GM18907 (cell line): ENCODE results near the gene TGM6.

ENCODE experiments used
- ATAC-seq: cut with Tn5 transposase; IDR thresholded peaks from one replicate; pipeline ENCODE4 v1.9.1; 2021; ENCODE audit warnings: mild to moderate bottlenecking, moderate library complexity; ENCODE audit not compliant: unreplicated experiment

Gene TGM6

DNA sequence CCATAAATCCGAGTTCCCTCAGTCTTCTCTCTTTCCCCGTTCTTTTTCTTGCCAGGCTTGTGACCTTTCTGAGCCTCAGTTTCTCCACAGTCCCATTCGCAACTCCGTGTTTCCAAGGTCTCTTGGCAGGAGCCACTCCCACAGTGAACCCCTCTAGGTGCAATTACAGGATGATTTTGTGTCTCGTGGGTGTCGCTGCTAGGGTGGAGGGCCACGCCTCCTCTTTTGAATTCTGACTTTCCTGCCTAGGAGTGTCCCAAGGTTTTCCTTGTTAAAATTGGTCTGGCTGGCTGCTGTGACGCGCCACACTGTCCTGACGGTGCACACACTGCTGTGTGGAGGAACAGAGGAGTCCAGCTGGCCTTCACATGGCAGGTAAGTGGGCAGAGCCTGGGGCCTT, at the start of gene TGM6:
TGM6 (plus strand) TSS at position 301 of the 400 bp plus-strand sequence; CDS start at position 369, 68 bp downstream.
- ATAC-seq = no peak

DNA sequence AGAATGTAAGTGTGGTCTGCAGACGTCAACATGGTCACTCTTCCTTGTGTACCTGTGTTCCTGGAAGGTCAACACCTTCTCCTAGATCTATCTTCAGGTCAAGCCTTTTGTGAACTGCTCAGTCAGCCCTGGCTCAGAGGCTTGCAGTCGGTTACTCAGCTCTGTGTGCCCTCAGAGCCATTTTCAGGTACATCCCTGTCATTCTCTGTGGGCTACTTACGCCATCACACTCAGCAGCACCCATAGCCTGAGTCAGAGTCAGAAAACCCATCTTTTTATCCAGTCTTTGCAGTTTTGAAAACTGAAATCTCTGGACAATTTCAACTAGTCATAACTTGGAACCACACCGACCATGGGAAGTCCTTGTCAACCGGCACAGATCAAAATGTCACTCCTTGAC, 49.6 kb upstream of the TGM6 start:
- ATAC-seq = no peak

DNA sequence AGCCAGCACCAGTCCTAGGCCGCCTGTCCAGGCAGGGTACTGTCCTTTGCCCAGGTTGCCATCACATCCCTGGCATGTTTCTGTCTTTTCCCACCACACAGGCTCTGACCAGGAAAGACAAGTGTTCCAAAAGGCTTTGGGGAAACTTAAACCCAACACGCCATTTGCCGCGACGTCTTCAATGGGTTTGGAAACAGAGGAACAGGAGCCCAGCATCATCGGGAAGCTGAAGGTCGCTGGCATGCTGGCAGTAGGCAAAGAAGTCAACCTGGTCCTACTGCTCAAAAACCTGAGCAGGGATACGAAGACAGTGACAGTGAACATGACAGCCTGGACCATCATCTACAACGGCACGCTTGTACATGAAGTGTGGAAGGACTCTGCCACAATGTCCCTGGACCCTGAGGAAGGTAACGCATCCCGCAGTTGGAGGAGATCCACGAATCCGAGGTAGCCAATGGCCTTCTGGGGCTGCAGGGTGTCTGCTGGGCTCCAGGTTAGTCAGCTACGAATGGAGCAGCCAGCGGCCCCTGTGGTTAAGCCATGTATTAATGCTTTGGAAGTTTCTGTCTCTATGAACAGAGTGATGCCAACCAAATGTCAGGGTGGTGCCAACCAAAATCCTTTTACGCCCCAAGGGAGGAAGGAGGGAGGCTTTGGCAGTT, 48.7 kb upstream of the TGM6 start:
- ATAC-seq = no peak

DNA sequence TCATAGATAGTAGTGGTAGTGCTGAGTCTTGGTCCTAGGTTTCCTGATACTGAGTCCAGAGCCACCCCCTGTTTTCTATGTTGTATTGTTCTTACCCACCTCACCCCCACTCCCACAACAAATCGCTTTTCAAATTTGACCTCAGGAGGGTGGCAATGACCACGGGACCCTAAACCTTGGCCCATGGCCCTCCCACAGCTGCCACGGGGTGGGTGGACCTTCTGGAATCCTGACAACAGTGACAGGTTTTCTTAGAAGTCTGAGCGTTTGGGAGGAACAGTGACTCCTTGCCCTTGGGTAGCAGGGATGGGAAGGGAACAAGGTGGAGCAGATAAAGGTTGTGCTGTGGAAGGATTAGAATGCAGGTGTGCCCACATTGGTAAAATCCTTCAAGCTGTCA, 48.0 kb upstream of the TGM6 start:
- no peak for ATAC-seq

DNA sequence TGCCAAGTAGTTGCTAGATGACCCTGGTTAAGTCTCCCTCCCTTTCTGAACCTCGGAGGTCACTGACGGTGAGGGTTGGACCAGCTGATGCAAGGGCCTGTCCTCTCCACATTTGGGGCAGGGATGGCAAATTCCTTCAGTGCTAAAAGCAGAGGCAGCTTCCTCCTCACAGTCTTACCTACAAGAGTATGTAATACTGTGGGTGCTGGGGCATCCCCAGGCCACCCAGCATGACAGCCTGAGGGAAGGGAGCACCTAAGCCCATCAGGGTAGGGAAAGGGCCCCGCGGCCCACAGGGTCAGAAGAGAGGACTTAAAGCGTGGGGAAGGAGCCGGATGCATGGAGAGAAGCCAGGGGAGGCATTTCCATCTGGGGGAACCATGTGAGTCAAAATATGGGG, 46.9 kb upstream of the TGM6 start:
- ATAC-seq = no peak

DNA sequence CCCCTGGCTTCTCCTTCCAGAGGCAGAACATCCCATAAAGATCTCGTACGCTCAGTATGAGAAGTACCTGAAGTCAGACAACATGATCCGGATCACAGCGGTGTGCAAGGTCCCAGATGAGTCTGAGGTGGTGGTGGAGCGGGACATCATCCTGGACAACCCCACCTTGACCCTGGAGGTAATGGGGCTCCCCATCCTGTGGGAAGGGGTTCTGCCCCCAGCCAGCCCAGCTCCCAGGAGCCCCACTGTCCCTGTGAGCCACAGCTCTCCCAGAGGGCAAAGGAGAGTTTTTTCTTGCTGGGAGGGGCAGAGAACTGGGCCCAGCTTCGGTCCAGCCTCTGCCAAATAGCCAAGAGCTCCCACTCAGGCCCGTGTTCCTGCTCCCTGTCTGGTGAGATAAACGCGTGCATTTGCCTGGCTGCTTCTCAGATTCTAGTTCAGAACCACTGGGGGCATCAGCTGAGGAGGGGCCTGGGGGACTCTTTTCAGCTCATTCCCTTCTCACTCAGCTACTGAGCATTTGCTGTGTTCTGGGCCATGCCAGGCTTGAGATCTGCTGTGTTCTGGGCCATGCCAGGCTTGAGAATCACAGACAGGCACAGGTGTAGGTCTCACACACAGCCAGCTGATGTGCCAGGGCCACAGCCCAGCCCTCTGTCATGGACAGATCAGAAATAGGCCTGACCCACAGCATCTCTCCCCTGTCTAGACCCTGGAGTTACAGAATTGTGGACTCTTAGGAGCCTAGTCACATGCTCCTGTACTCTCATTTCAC, 45.4 kb upstream of the TGM6 start:
- ATAC-seq = no peak

DNA sequence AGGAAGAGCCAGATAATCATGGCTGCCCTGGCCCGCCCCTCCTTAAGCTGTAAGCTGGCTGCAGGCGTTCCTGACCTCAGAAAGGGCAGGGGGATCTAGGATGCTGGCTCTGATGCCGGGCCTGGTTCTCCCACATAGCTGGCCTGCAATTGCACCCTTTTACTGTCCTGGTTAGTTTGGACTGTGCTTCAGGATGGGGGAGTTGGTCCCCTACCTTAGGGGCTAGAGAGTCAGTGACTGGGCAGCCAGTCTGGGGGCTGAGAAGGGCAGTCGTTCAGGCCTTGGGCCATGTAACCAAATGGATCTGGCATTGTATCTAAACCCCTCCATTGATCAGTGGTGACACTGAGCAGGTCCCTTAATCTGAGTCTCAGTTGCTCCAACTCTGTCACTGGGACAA, 44.2 kb upstream of the TGM6 start:
- ATAC-seq = no peak

DNA sequence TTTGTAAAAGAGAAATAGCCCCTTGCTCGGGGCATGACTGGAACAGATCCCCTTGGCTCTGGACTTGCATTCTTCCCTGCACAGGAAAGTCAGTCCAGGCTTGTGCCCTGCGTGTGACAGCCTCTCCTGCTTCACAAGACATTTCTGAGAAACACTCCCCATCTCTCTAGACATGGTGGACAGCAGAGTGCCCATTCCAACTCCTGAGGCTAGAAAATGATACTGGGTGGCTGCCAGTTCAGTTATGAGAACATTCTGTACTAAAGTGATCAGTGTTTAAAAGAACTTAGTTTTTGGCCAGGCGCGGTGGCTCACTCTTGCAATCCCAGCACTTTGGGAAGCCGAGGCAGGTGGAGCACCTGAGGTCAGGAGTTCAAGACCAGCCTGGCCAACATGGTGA, 43.6 kb upstream of the TGM6 start:
- no peak for ATAC-seq

DNA sequence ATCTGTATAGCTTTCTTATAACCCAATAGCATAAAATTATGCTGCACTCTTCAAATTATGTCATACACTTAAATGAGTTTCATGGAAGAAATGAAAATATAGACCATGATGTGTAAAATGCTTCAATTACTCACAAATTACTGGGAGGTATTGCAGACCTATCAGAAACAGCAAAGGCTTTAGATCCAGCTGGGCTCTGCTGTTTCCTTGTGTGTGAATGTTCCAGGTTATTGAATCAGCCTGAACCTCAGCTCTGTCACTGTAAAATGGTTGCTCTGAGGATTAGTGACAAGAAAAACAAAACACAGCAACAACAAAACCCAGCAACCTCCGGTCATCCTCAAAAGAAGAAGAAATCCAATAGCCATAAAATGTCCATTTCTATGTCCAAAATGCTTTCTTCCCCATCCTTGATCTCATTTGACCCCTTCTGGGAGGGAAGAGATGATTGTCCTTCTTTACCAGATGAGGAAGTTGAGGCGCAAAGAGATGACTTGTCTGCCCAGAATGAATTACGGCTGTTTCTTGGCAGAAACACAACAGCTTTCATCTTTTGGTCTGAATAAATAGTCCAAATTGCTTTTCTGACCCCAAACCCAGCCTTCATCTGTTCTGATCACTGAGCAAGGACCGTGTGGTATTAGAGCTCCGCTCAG, 42.2 kb upstream of the TGM6 start:
- no peak for ATAC-seq

DNA sequence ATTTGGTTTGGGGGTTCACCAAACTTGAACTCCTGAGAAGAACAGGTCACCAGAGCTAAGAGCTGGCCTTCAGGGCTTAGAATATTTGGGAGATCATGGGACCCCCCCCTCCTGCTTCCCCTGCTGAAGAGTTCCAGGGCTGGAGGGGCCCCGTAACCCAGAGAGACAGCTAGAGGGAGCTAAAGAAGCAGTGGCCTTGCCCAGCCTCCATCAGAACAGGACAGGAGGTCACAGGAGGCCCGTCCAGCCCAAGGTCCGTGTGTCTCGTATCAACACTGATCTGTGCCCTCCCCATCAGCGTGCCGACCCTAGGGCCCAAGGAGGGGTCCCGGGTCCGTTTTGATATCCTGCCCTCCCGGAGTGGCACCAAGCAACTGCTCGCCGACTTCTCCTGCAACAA, 40.6 kb upstream of the TGM6 start:
- ATAC-seq = no peak

DNA sequence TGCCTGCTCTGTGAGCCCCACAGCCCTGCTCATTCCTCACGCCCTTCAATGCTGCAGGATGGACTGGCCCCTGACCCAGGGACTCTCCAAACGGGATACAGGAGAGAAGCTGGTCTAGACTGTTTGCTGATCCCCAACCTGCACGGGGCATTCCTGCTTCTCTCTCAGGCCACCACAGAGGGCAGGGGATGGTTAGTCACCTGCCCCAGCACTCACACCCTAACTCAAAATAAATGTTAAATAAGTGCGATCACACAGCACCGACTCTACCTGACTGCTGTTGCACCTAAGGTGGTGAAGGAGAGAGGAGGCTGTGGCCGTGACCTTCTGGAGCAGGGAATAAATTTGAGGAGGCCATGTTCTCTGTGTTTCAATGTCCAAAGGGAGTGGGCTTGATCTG, 39.9 kb upstream of the TGM6 start:
- ATAC-seq = no peak

DNA sequence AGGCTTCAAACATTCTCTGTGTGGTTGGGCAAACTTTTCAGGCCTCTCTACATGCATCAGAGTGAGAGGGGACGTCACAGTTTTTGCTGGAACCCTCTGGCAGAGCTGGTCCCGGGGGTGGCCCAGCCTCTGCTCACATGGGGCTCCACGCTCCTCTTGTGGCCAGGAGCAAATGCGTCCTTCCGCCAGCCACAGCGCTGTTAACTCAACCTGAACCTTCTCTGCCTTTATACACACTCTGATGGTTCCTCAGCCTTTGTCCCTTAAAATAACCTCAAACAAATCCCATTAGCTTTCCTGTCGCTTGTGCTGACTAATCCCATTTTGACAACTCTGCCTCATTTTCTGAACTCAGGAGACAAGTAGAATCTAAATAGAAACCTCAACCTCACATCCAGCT, 39.4 kb upstream of the TGM6 start:
- no peak for ATAC-seq

DNA sequence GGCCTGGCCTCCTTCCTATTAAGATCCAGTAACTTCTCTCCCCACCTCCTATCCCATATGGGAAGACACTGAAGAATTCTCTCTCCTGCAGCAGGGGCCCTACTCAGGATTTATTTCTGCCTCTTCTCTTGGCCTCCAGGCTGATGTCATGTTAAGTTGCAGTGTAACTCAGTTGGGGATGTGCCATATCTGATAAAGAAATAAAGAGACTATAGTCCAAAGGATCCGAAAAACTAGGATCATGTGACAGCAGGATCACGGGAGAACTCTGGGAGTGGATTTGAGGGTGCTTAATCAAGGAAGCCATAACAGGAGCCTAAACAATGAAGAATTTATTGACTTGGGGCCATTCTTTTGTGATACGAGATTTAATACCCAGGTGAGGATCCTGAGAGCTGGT, 38.5 kb upstream of the TGM6 start:
- no peak for ATAC-seq

DNA sequence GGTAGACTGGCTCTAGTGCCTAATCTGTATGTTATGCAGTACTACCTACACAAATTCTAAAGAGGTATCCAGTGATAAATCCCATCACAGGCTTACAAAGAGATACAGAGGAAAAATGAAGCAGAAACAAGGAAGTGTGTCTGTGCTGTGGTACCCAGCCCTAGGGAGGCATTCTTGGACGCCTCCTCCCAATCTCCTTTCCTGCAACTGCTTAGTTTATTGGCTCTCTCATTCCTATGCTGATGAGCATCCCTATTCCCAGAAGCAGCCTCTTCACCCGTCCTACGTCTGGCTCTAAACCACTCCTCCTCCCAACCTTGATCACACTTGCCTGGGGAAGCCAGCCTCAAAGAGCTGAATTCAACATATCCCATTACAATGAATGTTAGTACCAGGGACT, 34.5 kb upstream of the TGM6 start:
- no peak for ATAC-seq

DNA sequence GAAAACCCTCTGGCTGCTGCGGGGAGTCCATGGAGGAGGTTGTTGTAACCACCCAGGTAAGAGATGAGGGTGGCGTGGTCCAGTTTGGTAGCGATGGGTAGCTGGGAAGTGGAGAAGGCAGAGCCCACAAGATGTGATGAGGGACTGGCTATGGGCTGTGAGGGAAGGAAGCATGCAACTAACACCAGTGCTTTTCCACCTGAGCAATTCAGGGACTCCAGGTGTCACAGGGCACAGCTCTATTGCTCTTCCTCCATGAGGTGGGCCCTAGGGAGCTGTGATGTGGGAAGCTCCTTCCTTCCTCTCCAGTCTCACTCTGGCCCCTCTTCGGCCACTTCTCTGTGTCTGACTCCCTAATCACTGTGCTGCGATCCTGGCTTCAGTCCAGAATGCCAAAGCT, 32.4 kb upstream of the TGM6 start:
- ATAC-seq = no peak

DNA sequence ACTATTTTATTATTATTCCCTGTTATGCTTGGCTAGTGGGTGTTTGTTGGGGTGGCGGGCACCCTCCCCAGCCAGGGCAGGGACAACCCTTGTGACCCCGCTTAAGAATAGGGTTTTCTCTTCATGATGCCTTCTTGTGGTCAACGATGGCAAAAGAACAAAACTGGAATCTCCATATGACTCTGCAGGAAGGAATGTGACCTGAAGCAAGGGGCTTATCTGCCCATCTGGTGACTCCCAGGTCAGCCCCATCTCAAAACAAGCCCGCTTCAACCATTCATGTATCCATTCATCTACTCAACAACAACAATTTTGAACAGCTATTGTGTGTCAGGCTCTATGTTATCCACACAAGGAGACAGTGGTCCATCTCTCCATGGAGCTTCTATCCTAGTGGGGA, 30.9 kb upstream of the TGM6 start:
- no peak for ATAC-seq

DNA sequence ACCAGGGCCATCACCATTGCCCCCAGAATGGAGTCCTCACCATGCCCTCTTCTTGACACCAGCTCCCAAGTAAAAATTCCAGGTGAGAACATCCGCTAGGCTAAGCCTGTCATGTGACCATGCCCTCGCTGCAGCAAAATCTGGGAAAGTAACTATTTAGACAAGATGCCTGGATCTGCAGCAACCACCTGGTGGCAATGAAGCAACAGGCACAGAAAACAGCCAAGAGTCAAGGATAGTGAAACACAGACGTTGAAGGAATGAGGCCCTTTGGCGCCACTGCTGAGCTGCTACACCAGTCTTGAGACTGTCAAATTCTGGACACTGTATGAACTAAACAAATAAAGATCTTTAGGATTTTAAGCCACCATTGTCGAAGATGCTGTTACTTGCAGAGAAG, 30.1 kb upstream of the TGM6 start:
- ATAC-seq = no peak

DNA sequence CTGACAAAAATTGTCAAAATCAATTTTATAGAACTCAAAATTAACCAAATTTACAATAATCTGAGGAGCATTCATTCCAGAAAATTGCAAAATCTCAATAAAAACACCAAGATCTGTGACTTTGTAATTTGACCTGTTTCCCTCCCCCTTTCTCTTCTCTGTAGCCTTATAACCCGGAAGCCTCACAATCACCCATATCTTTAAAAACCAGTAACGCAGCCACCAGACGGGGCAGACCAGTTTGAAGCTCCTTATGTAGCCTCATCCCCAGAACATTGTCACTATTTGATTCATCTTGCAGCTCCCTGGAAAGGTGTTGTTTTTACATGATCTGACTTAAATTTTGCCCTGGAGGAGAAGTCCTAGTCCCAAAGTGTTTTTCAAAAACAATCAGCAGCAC, 27.5 kb upstream of the TGM6 start:
- no peak for ATAC-seq

DNA sequence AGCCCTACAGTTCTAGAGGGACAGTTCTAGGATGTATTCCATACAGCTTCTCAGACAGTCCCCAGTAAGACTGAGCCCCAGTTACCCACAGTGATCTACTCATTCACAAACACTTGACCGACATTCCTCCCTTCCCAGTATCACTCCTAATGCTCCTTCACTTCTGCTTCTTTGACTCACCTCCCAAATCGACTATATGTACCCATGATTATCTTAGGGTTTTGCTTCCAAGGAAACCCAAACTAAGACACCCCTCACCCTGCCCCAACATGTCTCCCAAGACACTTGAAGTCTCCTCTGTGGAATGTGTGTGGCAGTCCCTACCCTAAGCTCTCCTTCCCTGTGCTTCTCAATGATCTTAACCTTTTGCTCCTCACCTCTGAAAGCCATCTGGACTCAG, 23.6 kb upstream of the TGM6 start:
- no peak for ATAC-seq

DNA sequence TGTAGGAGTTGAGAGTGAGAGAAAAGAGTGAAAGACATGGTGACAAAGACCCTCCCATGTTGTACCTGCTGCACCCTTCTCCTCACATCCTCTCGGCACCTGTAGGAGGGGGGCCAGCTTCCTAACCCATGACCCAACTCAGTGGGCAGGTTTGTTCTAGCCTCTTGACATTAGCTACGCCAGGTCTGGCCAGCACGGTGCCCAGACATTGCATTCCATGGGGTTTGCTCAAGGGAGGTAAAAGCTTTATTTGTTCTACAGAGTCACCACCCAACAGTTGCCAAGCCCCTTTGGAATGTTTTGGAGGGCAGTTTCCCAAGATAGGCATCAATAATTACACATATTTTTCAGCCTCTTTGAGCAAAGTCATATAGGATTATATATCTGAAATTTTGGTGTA, 22.7 kb upstream of the TGM6 start:
- ATAC-seq = no peak

DNA sequence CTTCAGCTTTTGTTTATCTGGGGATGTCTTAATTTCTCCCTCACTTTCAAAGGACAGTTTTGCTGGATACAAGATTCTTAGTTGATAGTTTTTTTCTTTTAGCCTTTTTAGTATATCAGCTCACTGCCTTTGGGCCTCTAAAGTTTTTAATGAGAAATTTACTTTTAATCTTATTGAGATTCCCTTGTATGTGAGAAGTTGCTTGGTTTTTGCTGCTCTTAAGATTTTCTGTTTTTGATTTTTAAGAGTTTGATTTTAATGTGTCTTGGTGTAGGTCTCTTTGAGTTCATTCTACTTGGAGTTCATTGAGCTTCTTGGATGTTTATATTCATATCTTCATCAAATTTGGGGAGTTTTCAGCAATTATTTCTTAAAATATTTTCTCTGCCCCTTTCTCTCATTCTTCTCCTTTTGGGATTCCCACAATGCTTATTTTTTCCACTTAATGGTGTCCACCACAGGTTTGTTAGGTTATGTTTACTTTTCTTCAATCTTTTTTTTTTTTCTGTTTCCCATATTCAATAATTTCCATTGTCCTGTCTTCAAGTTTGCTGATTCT, 19.6 kb upstream of the TGM6 start:
- no peak for ATAC-seq

DNA sequence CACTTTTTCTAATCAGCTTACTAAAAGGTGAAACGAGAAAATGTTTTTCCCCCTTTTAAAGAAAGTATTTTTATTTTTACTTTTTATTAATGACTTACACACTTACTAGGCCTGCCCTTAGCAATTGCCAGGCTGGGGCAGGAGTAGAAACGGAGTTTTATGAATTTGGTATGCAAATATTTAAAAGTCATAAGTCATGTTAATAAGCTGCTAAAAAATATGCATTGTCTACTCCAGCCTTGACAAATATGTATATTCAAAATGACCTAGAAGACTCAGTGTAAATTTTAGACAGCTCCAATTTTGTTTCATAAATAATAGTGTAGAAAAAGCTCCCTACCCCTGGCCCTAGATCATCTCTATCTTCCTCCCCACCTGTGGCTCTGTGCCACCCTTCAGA, 17.5 kb upstream of the TGM6 start:
- ATAC-seq = no peak
